ENCODE results near the gene TARM1.

GRCh38 chr19:54040003-54040402, 41.2 kb downstream of the TARM1 start:
- TF ChIP-seq POLR2A (IDR thresholded peaks at IDR 0.05), result no peak
- TF ChIP-seq, protein P1, sequence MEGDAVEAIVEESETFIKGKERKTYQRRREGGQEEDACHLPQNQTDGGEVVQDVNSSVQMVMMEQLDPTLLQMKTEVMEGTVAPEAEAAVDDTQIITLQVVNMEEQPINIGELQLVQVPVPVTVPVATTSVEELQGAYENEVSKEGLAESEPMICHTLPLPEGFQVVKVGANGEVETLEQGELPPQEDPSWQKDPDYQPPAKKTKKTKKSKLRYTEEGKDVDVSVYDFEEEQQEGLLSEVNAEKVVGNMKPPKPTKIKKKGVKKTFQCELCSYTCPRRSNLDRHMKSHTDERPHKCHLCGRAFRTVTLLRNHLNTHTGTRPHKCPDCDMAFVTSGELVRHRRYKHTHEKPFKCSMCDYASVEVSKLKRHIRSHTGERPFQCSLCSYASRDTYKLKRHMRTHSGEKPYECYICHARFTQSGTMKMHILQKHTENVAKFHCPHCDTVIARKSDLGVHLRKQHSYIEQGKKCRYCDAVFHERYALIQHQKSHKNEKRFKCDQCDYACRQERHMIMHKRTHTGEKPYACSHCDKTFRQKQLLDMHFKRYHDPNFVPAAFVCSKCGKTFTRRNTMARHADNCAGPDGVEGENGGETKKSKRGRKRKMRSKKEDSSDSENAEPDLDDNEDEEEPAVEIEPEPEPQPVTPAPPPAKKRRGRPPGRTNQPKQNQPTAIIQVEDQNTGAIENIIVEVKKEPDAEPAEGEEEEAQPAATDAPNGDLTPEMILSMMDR (IDR thresholded peaks at IDR 0.05), result no peak

Data from lower leg skin (tissue), 3 donors.